B cell (primary cell): Measurements from ENCODE around the gene TTYH3. TPM values are rescaled to one million over a fixed set of nuclear protein-coding genes. Genes with fewer than 3 reads are reported as not detected.
A peak's percentile ranks its signal among the peaks of the same experiment; 100 is the strongest.

Source experiments
- ATAC-seq: fragments of 200-7000 bp; cut with Tn5 transposase; one replicate; pipeline ENCODE4 v1.10.0; 2021; ENCODE audit warnings: low read depth, mild to moderate bottlenecking, moderate number of reproducible peaks, moderate library complexity
- CTCF ChIA-PET: fragments of 350-600 bp; sonication (Branson Sonifier 250); formaldehyde crosslinking; loops from one replicate; lab custom pipeline; 2021; ENCODE audit warnings: antibody characterized with exemption, inconsistent platforms; lab: Charles Lee
- POLR2A ChIA-PET: fragments of 350-600 bp; sonication (Branson Sonifier 250); formaldehyde crosslinking; loops from one replicate; lab custom pipeline; 2021; ENCODE audit warnings: antibody characterized with exemption; lab: Charles Lee
- DNase-seq: peaks from one replicate; pipeline ENCODE4 v3.0.0; 2013
- H2AFZ ChIP-seq: 2 replicates; pipeline ENCODE4 v1.6.1; 2012; ENCODE audit warnings: mild to moderate bottlenecking, low read depth, low read length; ENCODE audit not compliant: insufficient read depth, poor library complexity, severe bottlenecking
- H3K27ac ChIP-seq, 2 donors: 1 replicate in 1 of 2; 2 replicates in 1 of 2; pipeline ENCODE4 v1.5.1; 2012 to 2013; ENCODE audit warnings: low read length in 2 of 2, mild to moderate bottlenecking in 2 of 2, moderate library complexity in 1 of 2
- H3K27me3 ChIP-seq, 4 experiments: fragments of 200-600 bp in 1 of 4; sonication (generic) in 1 of 4; replicated peaks in 1 of 4; 1 replicate in 2 of 4; 2 replicates in 2 of 4; pipeline versions ENCODE4 v1.6.1 to v1.7.0; 2013 to 2016; ENCODE audit warnings: low read length in 3 of 4, mild to moderate bottlenecking in 2 of 4, mixed read lengths in 1 of 4, moderate library complexity in 1 of 4; ENCODE audit not compliant: insufficient read depth in 4 of 4, control insufficient read depth in 3 of 4; ENCODE audit errors: control extremely low read depth in 1 of 4
- H3K36me3 ChIP-seq, 2 experiments: replicated peaks in 1 of 2; 1 replicate in 1 of 2; 2 replicates in 1 of 2; pipeline versions ENCODE4 v1.6.1 to v1.7.1; 2013; ENCODE audit warnings: low read length in 1 of 2; ENCODE audit not compliant: insufficient read depth in 2 of 2, control insufficient read depth in 1 of 2; ENCODE audit errors: control extremely low read depth in 1 of 2, extremely low read depth in 1 of 2
- H3K4me1 ChIP-seq, 2 donors: fragments of 200-600 bp in 1 of 2; sonication (generic) in 1 of 2; 1 replicate in 1 of 2; 2 replicates in 1 of 2; pipeline versions ENCODE4 v1.5.1 to v1.6.1; 2013 to 2017; ENCODE audit warnings: low read length in 2 of 2; ENCODE audit not compliant: control insufficient read depth in 2 of 2, insufficient read depth in 2 of 2
- H3K4me2 ChIP-seq: replicated peaks from 2 replicates; pipeline ENCODE3; 2012; ENCODE audit warnings: mild to moderate bottlenecking, low read depth, low read length; ENCODE audit not compliant: poor library complexity, severe bottlenecking
- H3K4me3 ChIP-seq, 5 experiments: fragments of 200-600 bp in 1 of 5; sonication (generic) in 1 of 5; 1 replicate in 3 of 5; 2 replicates in 2 of 5; pipeline versions ENCODE4 v1.5.1 to v1.7.0; 2011 to 2016; ENCODE audit warnings: low read length in 4 of 5, mild to moderate bottlenecking in 4 of 5, low read depth in 2 of 5, control low read depth in 1 of 5, moderate library complexity in 1 of 5; ENCODE audit not compliant: insufficient read depth in 1 of 5; ENCODE audit errors: control extremely low read depth in 1 of 5, extremely low read depth in 1 of 5
- H3K79me2 ChIP-seq: fragments of 200-600 bp; sonication (generic); one replicate; pipeline ENCODE4 v1.6.0; 2016; ENCODE audit warnings: low read length; ENCODE audit not compliant: control insufficient read depth, insufficient read depth
- H3K9ac ChIP-seq: fragments of 200-600 bp; sonication (generic); 2 replicates; pipeline ENCODE4 v1.6.1; 2017; ENCODE audit warnings: mild to moderate bottlenecking, low read length, moderate library complexity
- H3K9me3 ChIP-seq, 3 donors: one replicate each; pipeline versions ENCODE4 v1.6.1 to v1.7.1; 2013; ENCODE audit warnings: low read length in 2 of 3; ENCODE audit not compliant: control insufficient read depth in 2 of 3, insufficient read depth in 1 of 3; ENCODE audit errors: control extremely low read depth in 1 of 3
- H4K20me1 ChIP-seq: 2 replicates; pipeline ENCODE4 v1.6.0; 2012; ENCODE audit warnings: mild to moderate bottlenecking, low read length; ENCODE audit not compliant: insufficient read depth, control insufficient read depth, poor library complexity, severe bottlenecking
- H3K27ac Mint-ChIP-seq: one replicate; pipeline ENCODE4 v1.8.0; 2021; ENCODE audit warnings: mixed read lengths
- H3K27me3 Mint-ChIP-seq: one replicate; pipeline ENCODE4 v1.8.0; 2021; ENCODE audit warnings: mixed read lengths
- H3K4me1 Mint-ChIP-seq: one replicate; pipeline ENCODE4 v1.8.0; 2021; ENCODE audit warnings: mixed read lengths
- H3K4me3 Mint-ChIP-seq: one replicate; pipeline ENCODE4 v1.8.0; 2021; ENCODE audit warnings: mixed read lengths
- H3K9me3 Mint-ChIP-seq: one replicate; pipeline ENCODE4 v1.8.0; 2022; ENCODE audit warnings: mixed read lengths; ENCODE audit not compliant: insufficient read depth
- CTCF ChIP-seq: fragments of 200-600 bp; IDR thresholded peaks from one replicate; pipeline ENCODE4 v1.8.0; 2022; ENCODE audit warnings: antibody characterized with exemption, mild to moderate bottlenecking
- EZH2 ChIP-seq: IDR thresholded peaks from 2 replicates; pipeline ENCODE4 v1.6.1; 2012; ENCODE audit warnings: borderline replicate concordance, low read depth, mild to moderate bottlenecking, moderate library complexity, low read length; ENCODE audit not compliant: insufficient read depth, poor library complexity, severe bottlenecking
- WGBS: methylation state at CpG from one replicate; pipeline ENCODE4 v1.1.5; 2013; ENCODE audit warnings: missing lambda C conversion rate; ENCODE audit not compliant: insufficient coverage; 5-methylcytosine and 5-hydroxymethylcytosine counted together
- intact Hi-C: fragments of 100-400 bp; cut with micrococcal nuclease; formaldehyde crosslinking; loops from one replicate; pipeline ENCODE4 v1.10.0; 2022
- polyA plus RNA-seq: library from polyadenylated mRNA; depleted of rRNA; stranded (reverse); fragments of >200 nt; gene quantifications from 2 replicates; pipeline ENCODE4 v1.2.3, GENCODE V29; 2012
- total RNA-seq, 2 donors: library from RNA; stranded (reverse); fragments of 120-200 nt in 1 of 2; gene quantifications; 1 replicate in 1 of 2; 2 replicates in 1 of 2; pipeline versions ENCODE4 v1.2.3 to v1.2.4, GENCODE V29; 2013 to 2022

Gene TTYH3
- total and polyA plus RNA-seq, 2 donors (not counting 1 experiment from before 2014, with no cell fraction given): 8.4 to 48.6 TPM

- no peaks in the 10 kb centered on the region for H3K36me3 ChIP-seq
- H3K79me2 ChIP-seq: peaks cover 56% of the 10 kb centered on the region
- no peak for ATAC-seq
- no peaks in the 10 kb centered on the region for H3K27me3 ChIP-seq
- H3K27ac ChIP-seq: peak overlapping the region; percentile 68 to 71
- peak overlapping the region; percentile 99 for H3K4me2 ChIP-seq
- intact Hi-C loops: loop anchor here (1.0 to 5.0 kb wide), 4 partner anchors 8 to 231 kb away; partner anchors contain the start of gene CHST12
- ChIA-PET CTCF (interaction anchor here (0.6 to 1.3 kb wide), 4 partner anchors 24 to 48 kb away, joined by 3 to 5 read pairs (median 3); no protein-coding TSS in a partner anchor), POLR2A (interaction anchor here (0.9 to 1.9 kb wide), 2 partner anchors 9 to 121 kb away, joined by 4 to 8 read pairs; no protein-coding TSS in a partner anchor)
- peak overlapping the region; percentile 71 for H2AFZ ChIP-seq
- H3K9ac ChIP-seq: peak overlapping the region; percentile 94
- no peaks in the 10 kb centered on the region for H3K9me3 Mint-ChIP-seq
- WGBS: 2% methylated on average over 34 of the region's 35 CpGs
- H3K9me3 ChIP-seq: no peaks in the 10 kb centered on the region
- peak overlapping the region; percentile 40 to 97 (median 82) for H3K4me3 ChIP-seq
- H3K4me3 Mint-ChIP-seq: peak overlapping the region; percentile 92
- TF ChIP-seq EZH2 (no peak), CTCF (no peak)
- peak overlapping the region; percentile 91 for H3K27ac Mint-ChIP-seq
- H3K4me1 Mint-ChIP-seq: peaks cover 44% of the 10 kb centered on the region
- peak; percentile 68 for DNase-seq
- H4K20me1 ChIP-seq: peaks cover 19% of the 10 kb centered on the region
- H3K4me1 ChIP-seq: peaks cover 33 to 52% of the 10 kb centered on the region in 2 donors
- H3K27me3 Mint-ChIP-seq: no peaks in the 10 kb centered on the region
These were observed 1.1 kb downstream of the TTYH3 start for GRCh38 chr7:2632733-2633537.
